Hypothalamus (tissue), 51 donors: Measurements from ENCODE around the gene TMEM201.
"Not testable (repeated sequence)": the region's sequence is repeated elsewhere in the genome, so short reads cannot be mapped to it uniquely, and the experiment has no call there.

Source experiments
- DNase-seq, 51 donors: peaks; one replicate each; lab custom pipeline; 2025; lab: John Stamatoyannopoulos, UW

Gene TMEM201

GRCh38 chr1:9588551-9589143 is at the start of gene TMEM201:
Gene TMEM201, plus strand, starts transcription at chr1:9588911. Its CDS starts 20 bp downstream, at chr1:9588931.
- DNase-seq = peak in 50 of 51 donors; percentile 45 to 96 (median 86)

DNA sequence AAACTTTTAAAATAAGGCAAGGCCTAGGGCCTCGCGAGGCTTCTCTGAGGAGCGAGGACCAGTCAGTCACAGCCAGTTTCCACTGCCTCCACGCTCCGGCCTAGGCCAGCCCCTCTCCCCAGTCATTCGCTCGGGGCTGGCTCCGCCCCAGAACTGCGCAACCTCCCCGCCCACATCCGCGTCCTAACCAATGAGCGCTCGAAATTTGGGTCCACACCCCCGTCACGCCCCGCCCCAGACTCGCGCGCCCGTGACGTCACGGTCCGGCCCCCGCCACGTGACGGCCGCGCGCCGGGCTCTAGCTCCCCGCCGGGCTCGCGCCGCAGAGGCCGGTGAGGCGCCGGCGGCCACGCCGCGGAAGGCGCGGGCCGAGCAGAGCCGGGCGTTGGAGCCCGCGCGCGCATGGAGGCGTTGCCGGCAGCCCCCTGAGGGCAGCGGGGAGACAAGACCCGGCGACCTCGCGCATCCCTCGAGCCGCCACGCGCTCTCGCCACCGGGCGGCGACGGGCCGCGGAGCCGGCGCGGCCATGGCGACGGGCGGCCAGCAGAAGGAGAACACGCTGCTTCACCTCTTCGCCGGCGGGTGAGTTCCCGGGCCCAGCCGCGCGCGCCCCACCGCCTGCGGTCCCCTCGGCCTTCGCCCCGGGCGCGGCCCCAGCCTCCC is 49.4 kb upstream of the TMEM201 start, which contains the start of gene SLC25A33:
TSS of gene SLC25A33 (plus strand) at position 301 of the 664 bp plus-strand sequence. CDS start at position 528, 227 bp downstream.
- peak; percentile 72 to 99 (median 96) for DNase-seq

DNA sequence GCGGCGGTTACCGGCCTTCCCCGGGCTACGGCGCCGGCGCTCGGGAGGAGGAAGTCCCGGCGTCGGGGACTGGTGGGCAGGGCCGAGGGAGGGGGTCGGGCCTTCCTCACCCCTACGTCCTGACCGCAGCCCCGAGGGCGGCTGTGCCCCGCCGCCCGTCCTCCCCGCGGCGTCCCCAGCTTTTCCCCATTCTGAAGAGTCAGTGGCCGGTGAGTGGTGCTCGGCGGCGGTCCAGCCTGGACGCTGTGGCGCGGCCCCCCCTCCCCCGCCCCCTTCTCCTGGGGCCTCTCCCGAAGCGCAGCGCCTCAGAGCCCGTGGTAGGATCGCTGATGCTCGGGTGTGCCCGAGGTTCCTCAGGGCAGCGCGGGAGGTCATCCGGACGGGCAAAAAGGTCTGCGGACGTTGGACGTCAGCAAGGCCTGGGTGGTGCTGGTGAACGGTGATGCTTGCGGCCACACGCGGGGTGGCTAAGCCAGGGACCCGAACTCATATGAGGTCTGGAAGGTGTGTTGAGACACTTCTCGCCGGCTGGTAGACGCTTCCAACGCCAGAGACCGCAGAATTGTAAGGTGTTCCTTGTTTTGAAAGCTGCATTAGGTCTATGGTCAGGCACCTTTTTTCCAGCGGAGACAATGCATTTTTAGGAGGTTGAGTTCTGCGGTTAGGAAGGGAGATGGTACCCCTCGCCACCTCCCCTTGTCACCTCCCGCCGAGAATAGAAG is 48.7 kb upstream of the TMEM201 start:
- peak in 41 of 51 donors; percentile 14 to 71 (median 44) for DNase-seq

- peak in 8 of 51 donors; percentile 5 to 27 (median 14) for DNase-seq
Observed at GRCh38 chr1:9542430-9542829, 46.3 kb upstream of the TMEM201 start.

DNA sequence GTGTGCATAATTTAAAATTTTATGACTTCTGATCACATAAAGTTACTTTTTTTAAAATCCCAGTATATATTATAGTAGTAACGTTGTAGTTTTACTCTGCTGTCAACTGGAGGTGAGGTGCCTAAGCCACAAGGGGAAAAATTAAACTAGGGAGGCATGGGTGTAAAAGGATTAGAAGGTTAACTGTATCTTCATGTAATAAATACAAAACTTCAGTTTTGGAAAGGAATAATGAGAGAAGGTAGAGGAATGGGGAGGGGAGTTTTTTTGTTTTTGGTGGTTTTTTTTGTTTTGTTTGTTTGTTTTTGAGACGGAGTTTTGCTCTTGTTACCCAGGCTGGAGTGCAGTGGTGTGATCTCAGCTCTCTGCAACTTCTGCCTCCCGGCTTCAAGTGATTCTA is 43.8 kb upstream of the TMEM201 start:
- DNase-seq = no peak

GRCh38 chr1:9549955-9550546 is 38.7 kb upstream of the TMEM201 start:
- no peak for DNase-seq

- no peak for DNase-seq
Observed at GRCh38 chr1:9551984-9552383, 36.7 kb upstream of the TMEM201 start.

GRCh38 chr1:9553736-9554144 is 35.0 kb upstream of the TMEM201 start:
- no peak for DNase-seq

DNA sequence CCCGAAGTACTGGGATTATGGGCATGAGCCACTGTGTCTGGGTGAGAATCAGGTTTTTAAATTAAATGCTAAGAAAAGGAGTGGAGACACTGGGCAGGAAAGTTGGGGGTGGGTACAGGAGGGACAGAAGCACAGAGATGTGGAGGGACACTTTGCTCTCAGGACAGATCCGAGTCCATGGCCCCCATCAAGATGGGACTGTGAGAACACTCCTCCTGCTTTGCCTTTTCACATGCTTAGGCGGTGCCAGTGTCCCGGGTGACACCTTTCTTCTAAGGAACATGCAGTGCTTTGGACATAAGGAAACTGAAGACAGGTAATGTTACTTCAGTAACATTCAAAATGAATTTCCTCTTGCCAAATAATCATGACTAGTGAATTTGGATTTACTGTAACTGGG is 32.8 kb upstream of the TMEM201 start:
- DNase-seq = no peak

DNA sequence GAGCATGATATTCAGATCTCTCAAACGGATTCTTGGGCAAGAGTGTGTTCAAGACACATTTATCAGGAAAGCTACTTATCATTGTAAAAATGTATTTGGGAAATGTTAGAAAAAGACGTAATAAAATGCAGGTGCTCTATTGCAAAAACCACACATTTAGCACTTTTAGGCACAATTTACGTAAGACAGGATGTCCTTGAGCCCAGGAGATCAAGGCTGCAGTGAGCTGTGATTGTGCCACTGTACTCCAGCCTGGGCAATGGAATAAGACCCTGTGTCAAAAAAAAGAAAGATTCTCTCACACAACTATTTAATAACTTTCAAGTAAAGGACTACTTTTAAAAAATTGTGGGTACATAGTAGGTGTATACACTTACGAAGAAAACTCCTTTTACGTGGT is 31.1 kb upstream of the TMEM201 start:
- DNase-seq = no peak

- no peak for DNase-seq
Observed at GRCh38 chr1:9558271-9558945, 30.3 kb upstream of the TMEM201 start.

DNA sequence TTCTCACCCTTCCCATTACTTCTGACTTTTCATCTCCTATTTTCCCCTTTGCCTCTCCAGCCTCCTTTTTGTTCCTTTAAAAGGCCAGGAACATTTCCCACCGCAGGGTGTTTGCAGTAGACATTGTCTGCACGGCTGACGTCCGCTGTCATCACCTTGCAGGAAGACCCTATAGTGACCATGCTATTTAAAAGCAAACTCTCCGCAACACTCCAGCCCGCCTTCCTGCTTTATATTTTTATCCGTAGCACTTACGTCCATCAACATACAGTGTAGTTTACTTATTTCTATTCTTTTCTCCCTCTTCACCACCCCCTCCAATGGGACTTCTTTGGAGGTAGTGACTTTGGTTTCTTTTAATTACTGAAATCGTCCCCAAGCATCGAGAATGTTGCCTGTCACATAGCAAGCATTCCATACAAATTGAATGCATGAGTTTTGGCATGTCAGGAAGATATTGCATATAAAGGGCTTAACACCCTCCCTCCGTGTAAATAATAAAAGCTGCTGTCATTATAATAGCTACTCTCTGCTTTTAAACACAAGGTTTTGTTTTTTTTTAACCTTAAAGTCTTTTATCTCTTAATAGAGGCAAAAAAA is 29.7 kb upstream of the TMEM201 start:
- no peak for DNase-seq

GRCh38 chr1:9559673-9560072 is 29.0 kb upstream of the TMEM201 start:
- DNase-seq = no peak

GRCh38 chr1:9560090-9560489 is 28.6 kb upstream of the TMEM201 start:
- not testable (repeated sequence) for DNase-seq

DNA sequence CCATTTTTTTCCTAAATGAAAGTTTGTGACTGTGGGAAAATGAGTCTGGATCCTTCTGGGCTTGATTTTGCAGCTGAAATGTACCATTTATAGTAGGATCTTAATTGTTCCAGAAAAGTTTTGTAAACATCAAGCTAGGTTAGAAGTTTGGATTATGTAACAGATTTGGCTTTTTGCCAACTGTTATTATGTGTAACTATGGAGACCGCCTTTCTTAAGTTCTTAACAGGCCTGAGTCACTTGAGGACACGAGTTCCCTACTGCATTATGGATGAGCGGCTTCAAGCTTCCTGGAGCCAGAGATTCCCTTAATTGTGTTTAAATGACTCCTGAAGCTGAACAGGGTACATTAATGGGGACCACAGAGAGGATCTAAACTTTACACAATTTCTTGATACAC is 27.3 kb upstream of the TMEM201 start:
- peak in 9 of 51 donors; percentile 14 to 66 (median 37) for DNase-seq

- DNase-seq = no peak
Observed at GRCh38 chr1:9569267-9569666, 19.4 kb upstream of the TMEM201 start.

DNA sequence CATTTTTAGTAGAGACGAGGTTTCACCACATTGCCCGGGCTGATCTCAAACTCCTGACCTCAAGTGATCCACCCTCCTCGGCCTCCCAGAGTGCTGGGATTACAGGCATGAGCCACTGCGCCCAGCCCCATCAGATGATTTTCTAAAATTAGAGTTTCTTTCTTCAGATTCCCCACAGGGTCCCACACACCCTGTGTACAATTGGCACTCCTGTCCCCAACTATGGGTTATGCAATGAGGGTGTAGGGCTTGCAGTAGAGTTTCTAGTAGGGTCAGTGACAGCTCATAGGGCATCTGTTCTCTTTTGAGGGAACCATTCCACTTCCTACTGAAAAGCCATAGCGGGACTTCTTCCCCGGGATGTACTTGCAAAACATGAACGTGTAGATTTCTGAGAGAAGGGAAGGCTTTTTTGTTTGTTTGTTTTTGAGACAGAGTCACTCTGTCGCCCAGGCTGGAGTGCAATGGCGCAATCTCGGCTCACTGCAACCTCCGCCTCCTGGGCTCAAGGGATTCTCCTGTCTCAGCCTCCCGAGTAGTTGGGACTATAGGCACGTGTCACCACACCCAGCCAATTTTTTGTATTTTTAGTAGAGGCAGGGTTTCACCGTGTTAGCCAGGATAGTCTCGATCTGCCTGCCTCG is 17.7 kb upstream of the TMEM201 start:
- not testable (repeated sequence) for DNase-seq

GRCh38 chr1:9573723-9574122 is 15.0 kb upstream of the TMEM201 start:
- DNase-seq = no peak

DNA sequence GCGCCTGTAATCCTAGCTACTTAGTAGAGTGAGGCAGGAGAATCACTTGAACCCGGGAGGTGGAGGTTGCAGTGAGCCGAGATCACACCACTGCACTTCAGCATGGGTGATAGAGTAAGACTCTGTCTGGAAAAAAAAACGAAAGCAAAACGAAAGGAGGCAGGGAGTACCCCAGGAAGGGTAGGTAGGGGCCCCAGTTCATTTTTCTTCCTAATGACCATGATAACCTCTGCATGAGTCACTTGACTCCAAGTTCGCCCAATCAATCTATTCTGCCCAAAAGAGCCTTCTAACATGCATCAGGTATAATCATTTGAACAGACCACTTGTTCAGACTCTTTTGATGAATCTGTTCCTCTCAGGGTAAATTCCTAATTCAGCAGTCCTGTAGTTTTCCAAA is 13.2 kb upstream of the TMEM201 start:
- DNase-seq = no peak

DNA sequence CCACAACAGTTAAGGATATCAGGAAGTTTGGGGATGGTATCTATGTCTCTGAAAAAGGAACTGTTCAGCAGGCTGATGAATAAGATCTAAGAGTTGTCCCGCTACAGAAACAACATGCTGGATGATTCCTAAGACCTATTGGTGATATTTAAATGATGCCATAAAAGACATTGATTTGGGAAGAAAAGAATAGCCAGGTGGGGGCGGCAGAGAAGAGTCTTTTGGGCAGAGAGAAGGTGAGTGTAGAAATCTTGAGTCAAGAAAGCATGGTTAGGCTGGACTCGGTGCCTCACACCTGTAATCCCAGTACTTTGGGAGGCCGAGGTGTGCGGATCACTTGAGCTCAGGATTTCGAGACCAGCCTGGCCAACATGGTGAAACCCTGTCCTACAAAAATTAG is 11.8 kb upstream of the TMEM201 start:
- DNase-seq = no peak
